Uterus (tissue), 2 donors: ENCODE data around the gene CFAP77.

Source experiments
- POLR2A ChIP-seq, 2 donors: fragments of 450-650 bp; IDR thresholded peaks; one replicate each; pipeline ENCODE4 v1.6.1; 2016; ENCODE audit warnings: antibody characterized with exemption in 2 of 2, mild to moderate bottlenecking in 1 of 2, moderate library complexity in 1 of 2
- TF ChIP-seq, protein P1 (sequence below), 4 experiments: fragments of 200-600 bp in 2 of 4; fragments of 450-650 bp in 2 of 4; sonication (generic) in 2 of 4; IDR thresholded peaks; one replicate each; pipeline ENCODE4 v1.5.1; 2016 to 2019; ENCODE audit warnings: antibody characterized with exemption in 4 of 4, mild to moderate bottlenecking in 2 of 4, moderate library complexity in 1 of 4

DNA sequence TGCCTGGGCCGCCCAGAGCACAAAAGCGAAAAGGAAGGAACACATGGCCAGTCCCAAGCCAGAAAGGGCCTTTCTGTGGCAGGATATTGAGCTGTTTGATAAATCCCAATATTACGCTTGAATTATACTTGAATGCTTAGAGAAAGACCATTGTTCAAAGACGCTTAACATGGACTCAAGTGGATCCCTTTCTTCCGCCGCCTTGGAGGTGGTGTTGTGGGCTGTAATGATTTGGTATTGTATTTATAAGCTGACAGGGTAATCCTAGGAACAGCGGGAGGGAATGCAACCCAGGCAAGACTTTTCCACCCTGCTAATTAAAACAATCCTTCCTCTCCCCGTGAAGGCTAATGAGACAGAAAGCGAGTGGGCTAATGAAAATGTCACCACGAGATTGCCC lies 24.9 kb downstream of the CFAP77 start:
- TF ChIP-seq, protein P1, sequence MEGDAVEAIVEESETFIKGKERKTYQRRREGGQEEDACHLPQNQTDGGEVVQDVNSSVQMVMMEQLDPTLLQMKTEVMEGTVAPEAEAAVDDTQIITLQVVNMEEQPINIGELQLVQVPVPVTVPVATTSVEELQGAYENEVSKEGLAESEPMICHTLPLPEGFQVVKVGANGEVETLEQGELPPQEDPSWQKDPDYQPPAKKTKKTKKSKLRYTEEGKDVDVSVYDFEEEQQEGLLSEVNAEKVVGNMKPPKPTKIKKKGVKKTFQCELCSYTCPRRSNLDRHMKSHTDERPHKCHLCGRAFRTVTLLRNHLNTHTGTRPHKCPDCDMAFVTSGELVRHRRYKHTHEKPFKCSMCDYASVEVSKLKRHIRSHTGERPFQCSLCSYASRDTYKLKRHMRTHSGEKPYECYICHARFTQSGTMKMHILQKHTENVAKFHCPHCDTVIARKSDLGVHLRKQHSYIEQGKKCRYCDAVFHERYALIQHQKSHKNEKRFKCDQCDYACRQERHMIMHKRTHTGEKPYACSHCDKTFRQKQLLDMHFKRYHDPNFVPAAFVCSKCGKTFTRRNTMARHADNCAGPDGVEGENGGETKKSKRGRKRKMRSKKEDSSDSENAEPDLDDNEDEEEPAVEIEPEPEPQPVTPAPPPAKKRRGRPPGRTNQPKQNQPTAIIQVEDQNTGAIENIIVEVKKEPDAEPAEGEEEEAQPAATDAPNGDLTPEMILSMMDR (IDR thresholded peaks at IDR 0.05), result no peak
- no peak for TF ChIP-seq POLR2A (IDR thresholded peaks at IDR 0.05)
